ENCODE measurements around the gene DAZAP1. TPM values are rescaled to one million over a fixed set of nuclear protein-coding genes. Genes with fewer than 3 reads are reported as not detected.

The DAZAP1 gene
- total RNA-seq (100 to 1,000 TPM; 129 to 227 (median 144) TPM), polyA plus RNA-seq (1 to 10 TPM; 5.0 to 5.7 TPM), total RNA-seq (139 reads per million, percentile 89 among the genes with 10 or more reads in this experiment)

GRCh38 chr19:1407528-1408299 lies at the start of gene DAZAP1:
DAZAP1 (plus strand) TSS chr19:1407586; CDS start chr19:1407774, 188 bp downstream.
- H3K27me3 Mint-ChIP-seq = peaks cover 0 to 6% (median 0%) of the 10 kb centered on the region in 5 donors
- ChIA-PET CTCF (no interaction called here), POLR2A (no interaction called here)
- H3K4me3 Mint-ChIP-seq = peak within 1 kb of the TSS; percentile 79 to 96 (median 94)
- no peaks in the 10 kb centered on the region for H3K9me3 ChIP-seq (ENCODE audit: control insufficient read depth in 2 of 3, low read length in 3 of 3)
- DNase-seq = peak in 7 of 9 donors; percentile 22 to 55 (median 39)
- H3K36me3 Mint-ChIP-seq = peaks cover 0 to 7% (median 3%) of the 10 kb centered on the region in 5 donors
- H3K4me3 ChIP-seq (ENCODE audit: low read length) = peak within 1 kb of the TSS; percentile 83
- no peak for ATAC-seq
- H3K9me3 Mint-ChIP-seq = peaks cover 0 to 1% (median 0%) of the 10 kb centered on the region in 11 donors
- H3K36me3 ChIP-seq (ENCODE audit: control insufficient read depth in 2 of 3, insufficient read depth in 3 of 3, low read length in 3 of 3) = peaks cover 0 to 27% (median 4%) of the 10 kb centered on the region in 3 experiments
- peak within 1 kb of the TSS; percentile 98 for H3K27ac ChIP-seq (ENCODE audit: low read depth, low read length)
- H3K27ac Mint-ChIP-seq = peak within 1 kb of the TSS; percentile 54 to 96 (median 90)
- no peaks in the 10 kb centered on the region for H3K27me3 ChIP-seq (ENCODE audit: control insufficient read depth in 2 of 2, insufficient read depth in 2 of 2, low read length in 2 of 2)
- peaks cover 34 to 55% (median 45%) of the 10 kb centered on the region in 7 donors for H3K4me1 Mint-ChIP-seq
- intact Hi-C loops (cut with micrococcal nuclease) = loop anchor here (1.0 to 10.0 kb wide), 19 partner anchors 24 to 1495 kb away; partner anchors contain the start of genes FAM174C (in 2 of the 2), MBD3 (in 2 of the 2), NDUFS7 (in 2 of the 2) and PTBP1 (in 2 of the 2)
- H3K4me1 ChIP-seq (ENCODE audit: control insufficient read depth in 2 of 2, insufficient read depth in 2 of 2, low read length in 2 of 2) = peaks cover 40 to 43% of the 10 kb centered on the region in 2 donors

DNA sequence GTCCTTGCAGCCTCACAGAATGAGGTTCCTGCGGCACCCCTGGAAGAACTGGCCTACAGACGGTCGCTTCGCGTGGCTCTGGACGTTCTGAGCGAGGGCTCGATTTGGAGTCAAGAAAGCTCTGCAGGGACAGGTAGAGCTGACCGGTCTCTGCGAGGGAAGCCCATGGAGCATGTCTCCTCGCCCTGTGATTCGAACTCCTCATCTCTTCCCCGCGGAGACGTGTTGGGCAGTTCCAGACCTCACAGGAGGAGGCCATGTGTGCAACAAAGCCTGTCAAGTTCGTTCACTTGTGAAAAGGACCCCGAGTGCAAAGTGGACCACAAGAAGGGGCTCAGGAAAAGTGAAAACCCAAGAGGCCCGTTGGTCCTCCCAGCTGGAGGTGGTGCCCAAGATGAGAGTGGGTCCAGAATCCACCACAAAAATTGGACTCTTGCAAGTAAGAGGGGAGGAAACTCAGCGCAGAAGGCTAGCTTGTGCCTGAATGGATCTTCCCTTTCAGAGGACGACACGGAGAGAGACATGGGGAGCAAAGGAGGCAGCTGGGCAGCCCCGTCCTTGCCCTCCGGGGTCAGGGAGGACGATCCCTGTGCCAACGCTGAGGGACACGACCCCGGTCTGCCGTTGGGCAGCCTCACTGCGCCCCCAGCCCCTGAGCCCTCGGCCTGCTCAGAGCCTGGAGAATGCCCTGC lies 47.1 kb upstream of the DAZAP1 start:
- ChIA-PET POLR2A (interaction anchor here (1.2 kb wide), 1 partner anchor 23 kb away, joined by 3 read pairs; no protein-coding TSS in a partner anchor), CTCF (no interaction called here)
- Histone ChIP-seq H3K4me1 (ENCODE audit: control insufficient read depth in 2 of 2, insufficient read depth in 2 of 2, low read length in 2 of 2) (peaks cover 8 to 19% of the 10 kb centered on the region in 2 donors), H3K4me3 (ENCODE audit: low read length) (no peak overlapping the region), H3K27ac (ENCODE audit: low read depth, low read length) (no peak overlapping the region), H3K36me3 (ENCODE audit: control insufficient read depth in 2 of 3, insufficient read depth in 3 of 3, low read length in 3 of 3) (peaks cover 0 to 49% (median 0%) of the 10 kb centered on the region in 3 experiments), H3K9me3 (ENCODE audit: control insufficient read depth in 2 of 3, low read length in 3 of 3) (no peaks in the 10 kb centered on the region), H3K27me3 (ENCODE audit: control insufficient read depth in 2 of 2, insufficient read depth in 2 of 2, low read length in 2 of 2) (no peaks in the 10 kb centered on the region)
- intact Hi-C loops (cut with micrococcal nuclease) = loop anchor here in 1 of 2 donors (5.0 kb wide), 1 partner anchor 43 kb away; no protein-coding TSS in a partner anchor
- peaks cover 27 to 51% (median 45%) of the 10 kb centered on the region in 7 donors for H3K4me1 Mint-ChIP-seq
- H3K36me3 Mint-ChIP-seq = peaks cover 7 to 48% (median 13%) of the 10 kb centered on the region in 5 donors
- no peaks in the 10 kb centered on the region for H3K9me3 Mint-ChIP-seq
- H3K4me3 Mint-ChIP-seq = no peak overlapping the region
- ATAC-seq (no peak), DNase-seq (no peak)
- H3K27ac Mint-ChIP-seq = no peak overlapping the region
- H3K27me3 Mint-ChIP-seq = no peaks in the 10 kb centered on the region

- CTCF ChIA-PET = interaction anchor here (0.6 kb wide), 1 partner anchor 585 kb away, joined by 3 read pairs; no protein-coding TSS in a partner anchor
- Histone ChIP-seq H3K27ac (ENCODE audit: low read depth, low read length) (no peak overlapping the region), H3K27me3 (ENCODE audit: control insufficient read depth in 2 of 2, insufficient read depth in 2 of 2, low read length in 2 of 2) (no peaks in the 10 kb centered on the region), H3K9me3 (ENCODE audit: control insufficient read depth in 2 of 3, low read length in 3 of 3) (no peaks in the 10 kb centered on the region), H3K4me1 (ENCODE audit: control insufficient read depth in 2 of 2, insufficient read depth in 2 of 2, low read length in 2 of 2) (peaks cover 3 to 13% of the 10 kb centered on the region in 2 donors), H3K36me3 (ENCODE audit: control insufficient read depth in 2 of 3, insufficient read depth in 3 of 3, low read length in 3 of 3) (peaks cover 0 to 53% (median 0%) of the 10 kb centered on the region in 3 experiments), H3K4me3 (ENCODE audit: low read length) (no peak overlapping the region)
- DNase-seq (no peak), ATAC-seq (no peak)
- no peaks in the 10 kb centered on the region for H3K27me3 Mint-ChIP-seq
- POLR2A ChIA-PET = no interaction called here
- peaks cover 20 to 46% (median 40%) of the 10 kb centered on the region in 7 donors for H3K4me1 Mint-ChIP-seq
- intact Hi-C loops (cut with micrococcal nuclease) = loop anchor here in 1 of 2 donors (5.0 kb wide), 1 partner anchor 44 kb away; no protein-coding TSS in a partner anchor
- no peaks in the 10 kb centered on the region for H3K9me3 Mint-ChIP-seq
- H3K36me3 Mint-ChIP-seq = peaks cover 7 to 48% (median 13%) of the 10 kb centered on the region in 5 donors
- no peak overlapping the region for H3K27ac Mint-ChIP-seq
- no peak overlapping the region for H3K4me3 Mint-ChIP-seq
Measured at GRCh38 chr19:1360818-1361461, 46.4 kb upstream of the DAZAP1 start.

DNA sequence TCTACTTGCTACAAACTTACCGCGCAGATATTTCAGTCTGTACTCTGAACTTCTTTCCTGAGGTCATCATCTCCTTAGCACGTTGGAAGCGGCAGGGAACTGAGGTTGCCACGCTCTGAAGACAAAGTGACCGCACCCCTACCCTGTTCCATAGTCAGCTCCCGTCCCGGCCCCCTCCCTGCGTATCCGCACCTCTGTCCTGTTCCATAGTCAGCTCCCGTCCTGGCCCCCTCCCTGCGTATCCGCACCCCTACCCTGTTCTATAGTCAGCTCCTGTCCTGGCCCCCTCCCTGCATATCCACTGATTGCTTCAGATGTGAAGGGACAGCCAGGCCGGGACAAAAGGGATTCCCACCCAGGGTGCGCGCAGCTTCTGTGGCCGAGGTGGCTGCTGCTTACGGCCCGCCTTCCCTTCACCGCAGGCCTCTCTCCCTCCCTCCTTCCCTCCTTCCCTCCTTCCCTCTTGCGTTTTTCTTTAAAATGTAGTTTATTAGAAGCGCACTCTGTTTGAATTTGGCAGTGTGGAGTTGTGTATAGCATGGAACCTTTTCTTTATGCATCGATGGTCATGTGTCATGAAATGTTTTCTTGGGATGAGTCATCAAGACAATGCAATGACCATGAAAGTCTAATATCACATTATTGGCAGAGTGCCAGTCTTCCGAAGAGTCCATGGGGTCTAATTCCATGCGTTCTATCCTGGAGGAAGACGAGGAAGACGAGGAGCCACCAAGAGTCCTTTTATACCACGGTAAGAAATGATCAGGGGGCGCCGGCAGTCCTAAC lies 45.6 kb upstream of the DAZAP1 start:
- Histone ChIP-seq H3K9me3 (ENCODE audit: control insufficient read depth in 2 of 3, low read length in 3 of 3) (no peaks in the 10 kb centered on the region), H3K4me1 (ENCODE audit: control insufficient read depth in 2 of 2, insufficient read depth in 2 of 2, low read length in 2 of 2) (peaks cover 3 to 13% of the 10 kb centered on the region in 2 donors), H3K27me3 (ENCODE audit: control insufficient read depth in 2 of 2, insufficient read depth in 2 of 2, low read length in 2 of 2) (no peaks in the 10 kb centered on the region), H3K36me3 (ENCODE audit: control insufficient read depth in 2 of 3, insufficient read depth in 3 of 3, low read length in 3 of 3) (peaks cover 0 to 61% (median 0%) of the 10 kb centered on the region in 3 experiments), H3K4me3 (ENCODE audit: low read length) (no peak overlapping the region), H3K27ac (ENCODE audit: low read depth, low read length) (no peak overlapping the region)
- no peak overlapping the region for H3K4me3 Mint-ChIP-seq
- H3K4me1 Mint-ChIP-seq = peaks cover 19 to 44% (median 33%) of the 10 kb centered on the region in 7 donors
- ATAC-seq (no peak), DNase-seq (no peak)
- peaks cover 7 to 48% (median 13%) of the 10 kb centered on the region in 5 donors for H3K36me3 Mint-ChIP-seq
- ChIA-PET POLR2A (no interaction called here), CTCF (interaction anchor here (0.6 kb wide), 1 partner anchor 584 kb away, joined by 3 read pairs; no protein-coding TSS in a partner anchor)
- no peaks in the 10 kb centered on the region for H3K9me3 Mint-ChIP-seq
- H3K27ac Mint-ChIP-seq = peak overlapping the region in 1 of 9 donors; percentile 20
- intact Hi-C loops (cut with micrococcal nuclease) = loop anchor here in 1 of 2 donors (5.0 kb wide), 1 partner anchor 44 kb away; no protein-coding TSS in a partner anchor
- no peaks in the 10 kb centered on the region for H3K27me3 Mint-ChIP-seq

GRCh38 chr19:1362387-1363257 lies 44.8 kb upstream of the DAZAP1 start:
- Histone ChIP-seq H3K27ac (ENCODE audit: low read depth, low read length) (no peak overlapping the region), H3K4me1 (ENCODE audit: control insufficient read depth in 2 of 2, insufficient read depth in 2 of 2, low read length in 2 of 2) (peaks cover 3 to 13% of the 10 kb centered on the region in 2 donors), H3K4me3 (ENCODE audit: low read length) (no peak overlapping the region), H3K9me3 (ENCODE audit: control insufficient read depth in 2 of 3, low read length in 3 of 3) (no peaks in the 10 kb centered on the region), H3K36me3 (ENCODE audit: control insufficient read depth in 2 of 3, insufficient read depth in 3 of 3, low read length in 3 of 3) (peaks cover 0 to 66% (median 0%) of the 10 kb centered on the region in 3 experiments), H3K27me3 (ENCODE audit: control insufficient read depth in 2 of 2, insufficient read depth in 2 of 2, low read length in 2 of 2) (no peaks in the 10 kb centered on the region)
- Mint-ChIP-seq H3K27me3 (no peaks in the 10 kb centered on the region), H3K36me3 (peaks cover 5 to 46% (median 13%) of the 10 kb centered on the region in 5 donors), H3K4me3 (peak overlapping the region in 8 of 10 donors; percentile 66 to 86 (median 74)), H3K4me1 (peaks cover 19 to 40% (median 31%) of the 10 kb centered on the region in 7 donors), H3K9me3 (no peaks in the 10 kb centered on the region), H3K27ac (peak overlapping the region in 4 of 9 donors; percentile 14 to 82 (median 62))
- ATAC-seq (no peak), DNase-seq (no peak)
- ChIA-PET CTCF (no interaction called here), POLR2A (no interaction called here)
- intact Hi-C loops (cut with micrococcal nuclease) = loop anchor here in 1 of 2 donors (5.0 kb wide), 1 partner anchor 45 kb away; no protein-coding TSS in a partner anchor

All from naive thymus-derived CD4-positive, alpha-beta T cell (primary cell).